Transverse colon (tissue), 4 donors: ENCODE measurements around the gene CDH13. TPM values are rescaled to one million over a fixed set of nuclear protein-coding genes. Genes with fewer than 3 reads are reported as not detected.

Experiments
- DNase-seq: peaks from one replicate; pipeline ENCODE4 v3.0.0-alpha.2; 2019
- H3K27ac ChIP-seq, 4 donors: fragments of 200-600 bp; sonication (generic); 2 replicates each; pipeline ENCODE4 v1.5.1; 2016 to 2018; ENCODE audit warnings: inconsistent platforms in 4 of 4
- H3K27me3 ChIP-seq: fragments of 200-600 bp; sonication (generic); 2 replicates; pipeline ENCODE4 v1.5.1; 2017; ENCODE audit warnings: inconsistent platforms
- H3K36me3 ChIP-seq, 4 donors: fragments of 200-600 bp; sonication (generic); 2 replicates each; pipeline ENCODE4 v1.5.1; 2017 to 2019; ENCODE audit warnings: inconsistent platforms in 4 of 4
- H3K4me1 ChIP-seq, 4 donors: fragments of 200-600 bp; sonication (generic); 2 replicates each; pipeline ENCODE4 v1.5.1; 2017 to 2020; ENCODE audit warnings: inconsistent platforms in 4 of 4
- H3K4me3 ChIP-seq, 4 donors: fragments of 200-600 bp; sonication (generic); 1 replicate in 1 of 4; 2 replicates in 3 of 4; pipeline versions ENCODE4 v1.5.1 to v1.6.1; 2017 to 2019; ENCODE audit warnings: inconsistent platforms in 4 of 4
- H3K9me3 ChIP-seq, 2 donors: fragments of 200-600 bp; sonication (generic); 2 replicates each; pipeline ENCODE4 v1.5.1; 2017 to 2019; ENCODE audit warnings: inconsistent platforms in 2 of 2
- EP300 ChIP-seq: sonication (generic); formaldehyde crosslinking; IDR thresholded peaks from one replicate; pipeline ENCODE4 v1.6.1; 2017; ENCODE audit warnings: antibody characterized with exemption, low read depth
- POLR2A ChIP-seq: fragments of 450-650 bp; IDR thresholded peaks from one replicate; pipeline ENCODE4 v1.6.1; 2016; ENCODE audit warnings: antibody characterized with exemption, mild to moderate bottlenecking, moderate library complexity
- POLR2AphosphoS5 ChIP-seq, 3 donors: sonication (generic); formaldehyde crosslinking; IDR thresholded peaks; one replicate each; pipeline ENCODE4 v1.6.1; 2016; ENCODE audit warnings: antibody characterized with exemption in 3 of 3
- WGBS, 2 donors: methylation state at CpG; one replicate each; pipeline ENCODE4 v1.1.5; 2018; ENCODE audit warnings: low coverage in 1 of 2; 5-methylcytosine and 5-hydroxymethylcytosine counted together
- in situ Hi-C, 4 donors: fragments of 200-750 bp; cut with MboI; loops; one replicate each; pipeline versions ENCODE4 v1.15.0 to v1.15.1; 2017; ENCODE audit warnings: low sequenced_read_pairs in 3 of 4, low pct_ligation_motif_present in 1 of 4, low pct_unique_long_range_greater_than_20kb in 1 of 4
- intact Hi-C: fragments of 100-400 bp; cut with DNase I; formaldehyde crosslinking; loops from one replicate; pipeline ENCODE4 v1.15.1; 2023; ENCODE audit warnings: low total_unique reads
- total RNA-seq, 4 donors: library from RNA; depleted of rRNA; stranded (reverse); fragments of >200 nt; gene quantifications; one replicate each; pipeline ENCODE4 v1.1.0, GENCODE V29; 2016
- TF ChIP-seq, protein P1 (sequence below), 5 experiments: fragments of 200-600 bp in 3 of 5; fragments of 450-650 bp in 2 of 5; sonication (generic) in 3 of 5; IDR thresholded peaks; 1 replicate in 2 of 5; 2 replicates in 3 of 5; pipeline ENCODE4 v1.5.1; 2016 to 2017; ENCODE audit warnings: antibody characterized with exemption in 5 of 5, inconsistent platforms in 3 of 5, mild to moderate bottlenecking in 2 of 5, moderate library complexity in 1 of 5

The CDH13 gene
- total RNA-seq, 4 donors from 2014 or later, result 3.8 to 28.1 (median 5.8) TPM

DNA sequence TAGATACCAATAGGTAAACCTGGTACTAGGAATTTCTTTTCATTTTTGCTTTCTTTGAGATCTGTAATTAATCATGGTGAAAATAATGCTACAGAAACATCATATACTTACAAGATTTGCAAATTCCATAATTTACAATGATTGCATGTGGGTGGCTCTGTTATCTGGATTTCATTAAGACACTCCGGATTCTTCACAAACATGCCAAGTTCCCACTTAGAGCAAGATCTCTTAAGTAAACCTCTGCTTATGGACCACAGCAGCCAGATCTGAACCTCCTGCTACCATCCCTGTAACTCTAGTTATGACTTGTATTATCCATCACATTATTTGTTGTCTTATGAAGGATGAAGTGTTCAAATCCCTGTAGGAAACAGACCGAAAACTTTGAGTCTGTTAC, 424.7 kb downstream of the CDH13 start:
- Histone ChIP-seq H3K27ac (no peak overlapping the region), H3K27me3 (no peaks in the 10 kb centered on the region), H3K9me3 (no peaks in the 10 kb centered on the region), H3K36me3 (no peaks in the 10 kb centered on the region), H3K4me1 (no peaks in the 10 kb centered on the region), H3K4me3 (no peak overlapping the region)
- 63 to 83% methylated on average over 2 of the region's 2 CpGs for WGBS, 2 donors
- DNase-seq, result no peak
- intact Hi-C loops (loop anchor here (1.0 kb wide), 1 partner anchor 27 kb away; no protein-coding TSS in a partner anchor), in situ Hi-C loops (no loop called here)
- TF ChIP-seq, protein P1, sequence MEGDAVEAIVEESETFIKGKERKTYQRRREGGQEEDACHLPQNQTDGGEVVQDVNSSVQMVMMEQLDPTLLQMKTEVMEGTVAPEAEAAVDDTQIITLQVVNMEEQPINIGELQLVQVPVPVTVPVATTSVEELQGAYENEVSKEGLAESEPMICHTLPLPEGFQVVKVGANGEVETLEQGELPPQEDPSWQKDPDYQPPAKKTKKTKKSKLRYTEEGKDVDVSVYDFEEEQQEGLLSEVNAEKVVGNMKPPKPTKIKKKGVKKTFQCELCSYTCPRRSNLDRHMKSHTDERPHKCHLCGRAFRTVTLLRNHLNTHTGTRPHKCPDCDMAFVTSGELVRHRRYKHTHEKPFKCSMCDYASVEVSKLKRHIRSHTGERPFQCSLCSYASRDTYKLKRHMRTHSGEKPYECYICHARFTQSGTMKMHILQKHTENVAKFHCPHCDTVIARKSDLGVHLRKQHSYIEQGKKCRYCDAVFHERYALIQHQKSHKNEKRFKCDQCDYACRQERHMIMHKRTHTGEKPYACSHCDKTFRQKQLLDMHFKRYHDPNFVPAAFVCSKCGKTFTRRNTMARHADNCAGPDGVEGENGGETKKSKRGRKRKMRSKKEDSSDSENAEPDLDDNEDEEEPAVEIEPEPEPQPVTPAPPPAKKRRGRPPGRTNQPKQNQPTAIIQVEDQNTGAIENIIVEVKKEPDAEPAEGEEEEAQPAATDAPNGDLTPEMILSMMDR (IDR thresholded peaks at IDR 0.05), result no peak
- no peak for TF ChIP-seq POLR2A
- TF ChIP-seq POLR2AphosphoS5 (IDR thresholded peaks at IDR 0.05), result no peak
- TF ChIP-seq EP300, result no peak

DNA sequence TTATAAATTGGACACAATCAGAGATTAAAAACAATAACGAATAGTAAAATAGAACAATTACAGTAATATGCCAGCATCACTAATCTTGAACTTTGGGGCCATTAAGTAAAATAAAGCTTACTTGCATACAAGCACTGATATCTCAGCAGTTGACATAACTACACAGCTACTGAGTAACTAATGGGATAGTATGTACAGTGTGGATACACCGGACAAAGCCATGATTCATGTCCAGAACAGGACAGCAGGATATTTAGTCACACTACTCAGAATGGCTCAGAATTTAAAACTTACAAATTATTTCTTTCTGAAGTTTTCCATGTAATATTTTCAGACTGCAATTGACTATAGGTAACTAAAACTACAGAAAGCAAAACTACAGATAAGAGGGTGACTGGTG, 427.5 kb downstream of the CDH13 start:
- Histone ChIP-seq H3K4me1 (no peaks in the 10 kb centered on the region), H3K27me3 (no peaks in the 10 kb centered on the region), H3K9me3 (no peaks in the 10 kb centered on the region), H3K4me3 (no peak overlapping the region), H3K27ac (no peak overlapping the region), H3K36me3 (no peaks in the 10 kb centered on the region)
- intact Hi-C loops, result no loop called here
- WGBS, 2 donors, result 86 to 100% methylated on average over 2 of the region's 2 CpGs
- in situ Hi-C loops, result no loop called here
- no peak for TF ChIP-seq POLR2AphosphoS5 (IDR thresholded peaks at IDR 0.05)
- no peak for TF ChIP-seq POLR2A
- TF ChIP-seq EP300, result no peak
- TF ChIP-seq, protein P1 (IDR thresholded peaks at IDR 0.05), result no peak
- no peak for DNase-seq

DNA sequence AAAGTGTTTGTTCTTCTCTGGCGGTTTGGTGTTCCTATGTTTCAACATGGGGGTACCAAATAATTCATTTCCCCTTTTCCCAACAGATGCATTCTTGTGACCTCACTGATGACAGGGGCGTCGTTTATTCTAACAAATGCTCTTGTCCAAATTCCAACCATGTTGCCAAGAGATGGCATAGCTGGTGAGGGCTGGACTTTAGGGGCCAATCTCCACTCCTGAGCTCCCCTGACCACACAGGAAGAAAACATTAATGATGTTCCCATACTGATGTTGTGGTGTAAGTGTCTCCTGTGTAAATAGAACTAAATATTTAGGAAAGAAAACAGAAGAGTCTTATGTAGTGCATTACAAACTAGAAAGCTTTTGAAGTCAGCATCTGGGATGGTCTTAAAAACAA, 431.6 kb downstream of the CDH13 start:
- no peaks in the 10 kb centered on the region for H3K27me3 ChIP-seq
- TF ChIP-seq POLR2A (no peak), POLR2AphosphoS5 (IDR thresholded peaks at IDR 0.05) (no peak), EP300 (no peak)
- TF ChIP-seq, protein P1 (IDR thresholded peaks at IDR 0.05), result no peak
- intact Hi-C loops, result no loop called here
- H3K4me3 ChIP-seq, result no peak overlapping the region
- in situ Hi-C loops, result no loop called here
- H3K27ac ChIP-seq, result no peak overlapping the region
- H3K9me3 ChIP-seq, result no peaks in the 10 kb centered on the region
- no peaks in the 10 kb centered on the region for H3K4me1 ChIP-seq
- 50 to 80% methylated on average over 3 of the region's 3 CpGs for WGBS, 2 donors
- no peaks in the 10 kb centered on the region for H3K36me3 ChIP-seq
- no peak for DNase-seq

DNA sequence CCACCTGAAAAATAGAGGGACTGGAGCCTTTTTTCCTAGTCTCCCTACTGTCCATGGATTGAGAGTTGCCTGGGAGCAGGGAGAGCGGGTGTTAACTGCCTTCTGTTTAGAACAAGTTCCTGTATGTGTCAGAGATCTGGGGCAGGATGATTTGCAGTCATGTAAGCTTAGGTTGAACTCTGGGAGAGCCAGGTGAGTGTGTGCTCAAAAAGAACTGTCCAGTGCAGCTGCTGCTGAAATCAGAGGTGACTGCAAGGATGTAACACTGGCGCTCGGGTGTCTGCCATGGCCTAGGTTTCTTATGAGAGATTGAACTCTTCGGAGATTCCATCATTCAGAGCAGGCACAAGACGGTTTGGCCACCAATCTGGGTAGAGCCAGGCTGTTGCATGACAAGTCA, 432.5 kb downstream of the CDH13 start:
- in situ Hi-C loops (no loop called here), intact Hi-C loops (no loop called here)
- H3K4me3 ChIP-seq, result no peak overlapping the region
- no peak overlapping the region for H3K27ac ChIP-seq
- no peak for DNase-seq
- no peaks in the 10 kb centered on the region for H3K9me3 ChIP-seq
- no peaks in the 10 kb centered on the region for H3K36me3 ChIP-seq
- WGBS, 2 donors, result 83 to 90% methylated on average over 2 to 5 of the region's 5 CpGs
- no peaks in the 10 kb centered on the region for H3K27me3 ChIP-seq
- H3K4me1 ChIP-seq, result no peaks in the 10 kb centered on the region
- TF ChIP-seq, protein P1 (IDR thresholded peaks at IDR 0.05), result no peak
- TF ChIP-seq POLR2A (no peak), EP300 (no peak), POLR2AphosphoS5 (IDR thresholded peaks at IDR 0.05) (no peak)
